ENCODE measurements around the gene DHRS7B.
A peak's percentile ranks its signal among the peaks of the same experiment; 100 is the strongest.
"Not testable (repeated sequence)": the region's sequence is repeated elsewhere in the genome, so short reads cannot be mapped to it uniquely, and the experiment has no call there.

DHRS7B gene

DNA sequence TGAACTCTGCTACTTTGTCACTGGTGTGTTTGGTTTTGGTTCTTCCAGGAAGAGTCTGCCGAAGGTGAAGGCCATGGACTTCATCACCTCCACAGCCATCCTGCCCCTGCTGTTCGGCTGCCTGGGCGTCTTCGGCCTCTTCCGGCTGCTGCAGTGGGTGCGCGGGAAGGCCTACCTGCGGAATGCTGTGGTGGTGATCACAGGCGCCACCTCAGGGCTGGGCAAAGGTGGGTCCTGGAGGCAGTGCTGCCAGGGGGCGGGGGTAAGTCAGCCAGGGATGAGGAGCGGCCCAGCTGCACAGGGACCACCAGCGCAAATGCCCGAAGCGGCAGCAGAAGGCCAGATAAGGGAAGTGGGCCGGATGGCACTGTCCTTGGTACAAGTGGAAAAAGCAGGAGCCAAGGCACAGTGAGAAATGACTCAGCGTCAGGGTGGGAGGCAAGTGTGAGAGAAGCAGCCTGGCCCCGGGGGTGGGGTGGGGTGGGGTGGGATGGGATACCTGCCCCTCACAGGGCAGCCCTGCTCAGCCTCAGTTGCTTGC is 45.3 kb downstream of the DHRS7B start:
- no peak overlapping the region for H3K4me3 ChIP-seq
- H3K27ac ChIP-seq = peak overlapping the region in 3 of 21 experiments; percentile 11 to 51 (median 34)

DNA sequence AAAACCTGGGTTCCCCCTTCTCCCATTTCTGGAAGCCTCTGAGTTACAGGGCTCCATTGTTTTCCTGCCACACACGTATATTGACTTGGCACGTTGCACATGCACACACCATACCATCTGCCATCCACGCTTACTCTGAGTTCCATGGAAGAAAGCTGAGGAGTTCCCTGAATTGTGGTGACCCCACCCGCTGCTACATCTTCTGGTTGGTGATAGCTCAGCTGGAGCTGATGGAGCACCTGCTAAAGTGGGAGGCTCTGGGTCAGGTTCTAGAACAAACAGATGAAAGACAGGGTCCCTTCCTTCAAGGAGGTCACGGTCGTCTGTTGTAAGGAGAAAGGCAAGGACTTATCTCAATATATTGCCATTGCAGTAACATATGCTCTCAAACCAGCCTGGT is 46.1 kb downstream of the DHRS7B start:
- no peak overlapping the region for H3K4me3 ChIP-seq
- no peak overlapping the region for H3K27ac ChIP-seq

DNA sequence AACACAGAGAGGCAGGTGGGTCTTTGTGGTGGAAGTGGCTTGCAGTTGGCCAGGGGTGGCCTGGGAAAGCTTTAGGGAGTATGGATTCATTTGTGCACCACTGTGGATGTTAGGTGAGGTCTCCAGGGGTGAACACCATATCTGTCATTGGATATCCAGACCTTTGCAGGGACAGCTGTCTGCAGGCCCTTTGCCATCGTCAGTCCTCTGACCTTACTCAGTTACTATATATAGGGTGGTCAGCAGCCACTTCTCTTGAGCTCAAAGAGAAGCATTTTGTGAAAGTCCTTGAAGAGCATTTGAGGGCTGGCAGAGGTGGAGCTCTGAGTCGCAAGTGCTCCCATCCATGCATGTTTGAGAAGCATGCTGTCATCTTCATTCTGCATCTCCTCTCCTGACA is 46.8 kb downstream of the DHRS7B start:
- Histone ChIP-seq H3K27ac (no peak overlapping the region), H3K4me3 (no peak overlapping the region)

DNA sequence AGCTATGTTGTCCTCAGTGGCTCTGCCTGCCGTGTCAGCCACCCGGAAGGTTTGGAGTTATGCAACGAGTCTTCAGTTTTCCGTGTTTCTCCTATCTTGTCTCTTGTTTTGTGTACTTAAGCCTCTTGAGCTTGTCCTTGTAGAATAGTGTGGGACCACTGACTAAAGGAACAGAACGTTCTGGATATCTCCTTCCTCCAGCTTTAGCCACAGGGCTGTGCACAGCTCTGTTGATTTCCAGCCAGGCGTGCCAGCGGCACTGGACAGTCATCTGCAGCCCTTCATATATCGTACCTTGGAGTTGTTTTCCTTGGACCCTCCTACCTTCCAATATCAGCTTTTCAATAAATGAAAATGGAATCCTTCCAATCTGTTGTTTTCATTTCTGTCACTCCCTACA is 47.4 kb downstream of the DHRS7B start:
- no peak overlapping the region for H3K27ac ChIP-seq
- no peak overlapping the region for H3K4me3 ChIP-seq

DNA sequence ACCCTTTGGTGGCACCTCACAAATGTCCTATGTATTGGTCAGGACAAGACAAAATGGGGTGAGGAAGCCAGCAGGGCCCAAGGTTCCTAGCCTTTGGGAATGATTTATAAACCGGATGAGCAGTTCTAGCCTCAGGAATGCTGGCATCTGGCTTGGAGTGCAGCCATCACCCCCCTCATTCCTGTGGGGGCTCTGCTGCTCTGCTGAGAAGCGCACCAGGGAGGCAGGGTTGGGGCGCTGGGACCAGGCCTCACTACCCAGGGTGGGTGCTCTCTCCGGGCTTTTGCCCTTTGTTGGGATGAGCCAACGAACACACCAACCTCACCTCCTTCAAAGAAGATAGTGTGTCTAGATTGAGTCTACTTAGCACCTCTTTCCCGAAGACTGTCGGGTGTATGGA is 47.9 kb downstream of the DHRS7B start:
- H3K27ac ChIP-seq = peak overlapping the region in 1 of 21 experiments; percentile 35

DNA sequence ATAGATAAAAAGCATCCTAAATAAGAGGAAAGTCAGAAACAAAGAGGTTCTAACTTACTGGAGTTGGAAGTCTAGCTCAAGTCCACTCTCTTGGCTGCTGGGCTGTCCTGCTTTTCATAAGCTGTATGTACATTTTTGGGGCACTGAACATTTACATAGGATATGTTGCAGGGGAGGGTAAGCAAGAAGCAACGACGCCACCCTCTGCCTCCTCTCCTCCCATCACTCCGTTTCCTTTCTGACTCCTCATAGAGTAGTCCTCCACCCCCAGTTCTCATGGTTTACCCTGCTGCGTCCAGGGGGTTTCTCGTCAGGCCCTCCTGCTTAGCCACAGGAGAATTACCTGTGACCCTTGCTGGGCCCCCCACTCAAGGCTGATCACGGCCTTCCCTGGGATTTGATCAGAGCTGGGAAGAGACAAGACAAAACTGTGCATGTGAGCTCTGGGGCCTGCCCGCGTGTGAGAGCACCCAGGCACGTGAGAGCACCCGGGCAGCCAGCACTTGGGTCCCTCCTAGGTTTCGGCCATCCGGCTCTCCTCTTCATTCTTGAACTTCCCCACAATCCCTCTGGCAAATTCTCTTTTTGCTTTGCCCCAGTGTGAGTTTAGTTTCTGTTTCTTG is 50.1 kb downstream of the DHRS7B start:
- no peak overlapping the region for H3K4me3 ChIP-seq
- H3K27ac ChIP-seq = no peak overlapping the region

More for the DNA sequence above, 47.9 kb downstream of the DHRS7B start:
- H3K4me3 ChIP-seq = no peak overlapping the region

GRCh38 chr17:21177401-21177800 is 50.6 kb downstream of the DHRS7B start:
- H3K27ac ChIP-seq = no peak overlapping the region
- H3K4me3 ChIP-seq = no peak overlapping the region

DNA sequence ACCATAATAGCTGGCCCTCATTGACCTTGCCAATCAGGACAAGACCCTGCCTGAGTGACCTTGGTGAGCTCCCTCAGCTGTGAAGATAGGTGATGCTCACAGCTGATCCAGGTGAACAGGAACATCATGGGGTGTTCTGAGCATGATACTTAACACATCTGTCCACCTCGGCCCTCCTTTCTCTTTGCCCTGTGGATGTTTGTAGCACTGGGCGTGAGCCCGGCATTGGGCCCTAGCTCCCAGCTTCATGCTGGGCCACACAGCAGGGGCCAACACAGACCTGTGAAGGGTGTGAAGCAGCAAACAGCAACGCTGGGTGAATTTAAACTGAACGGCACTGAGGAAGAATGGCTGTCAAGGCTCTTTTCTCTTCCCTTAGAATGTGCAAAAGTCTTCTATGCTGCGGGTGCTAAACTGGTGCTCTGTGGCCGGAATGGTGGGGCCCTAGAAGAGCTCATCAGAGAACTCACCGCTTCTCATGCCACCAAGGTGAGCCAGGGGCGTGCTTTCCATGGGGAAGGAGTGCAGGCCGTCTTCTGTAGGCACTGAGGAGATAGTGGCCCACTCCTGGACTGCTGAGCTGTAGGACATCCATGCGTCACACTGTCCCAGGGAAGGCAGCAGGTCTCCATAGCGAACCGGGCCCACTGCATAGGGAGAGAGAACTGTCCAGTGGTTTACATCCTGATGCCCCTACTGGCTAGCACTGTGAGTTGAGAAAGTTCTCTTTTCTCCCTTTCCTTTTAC is 51.3 kb downstream of the DHRS7B start:
- H3K27ac ChIP-seq = no peak overlapping the region
- no peak overlapping the region for H3K4me3 ChIP-seq

DNA sequence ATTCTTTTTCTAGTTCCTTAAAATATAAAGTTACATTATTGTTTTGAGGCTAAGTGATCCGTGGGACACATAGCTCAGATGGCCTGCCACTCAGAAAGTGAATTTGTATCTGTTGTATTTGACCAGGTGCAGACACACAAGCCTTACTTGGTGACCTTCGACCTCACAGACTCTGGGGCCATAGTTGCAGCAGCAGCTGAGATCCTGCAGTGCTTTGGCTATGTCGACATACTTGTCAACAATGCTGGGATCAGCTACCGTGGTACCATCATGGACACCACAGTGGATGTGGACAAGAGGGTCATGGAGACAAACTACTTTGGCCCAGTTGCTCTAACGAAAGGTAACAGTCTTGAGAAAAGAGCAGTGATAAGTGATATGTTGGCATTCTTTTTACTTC is 56.7 kb downstream of the DHRS7B start:
- H3K4me3 ChIP-seq = no peak overlapping the region
- no peak overlapping the region for H3K27ac ChIP-seq

GRCh38 chr17:21184570-21184969 is 57.8 kb downstream of the DHRS7B start:
- Histone ChIP-seq H3K27ac (no peak overlapping the region), H3K4me3 (no peak overlapping the region)

DNA sequence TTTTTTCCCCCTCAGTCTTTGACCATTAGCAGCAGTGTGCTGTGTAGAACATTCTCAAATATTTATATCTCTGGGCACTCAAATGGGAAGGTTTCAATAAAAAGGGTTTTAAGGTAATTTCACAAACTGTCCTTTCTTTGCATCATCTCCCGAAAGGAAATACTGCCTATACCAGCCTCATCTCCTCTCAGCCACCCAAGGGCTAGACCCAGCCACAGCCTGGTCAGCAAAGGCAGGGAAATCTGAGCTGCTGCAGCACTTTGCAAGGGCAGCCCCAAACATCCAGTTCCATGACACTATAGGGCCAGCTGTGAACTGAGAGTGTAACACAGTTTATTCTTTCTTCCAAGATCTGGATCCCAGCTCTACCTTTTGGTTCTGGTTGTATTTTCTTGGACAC is 58.3 kb downstream of the DHRS7B start:
- no peak overlapping the region for H3K4me3 ChIP-seq
- H3K27ac ChIP-seq = no peak overlapping the region

DNA sequence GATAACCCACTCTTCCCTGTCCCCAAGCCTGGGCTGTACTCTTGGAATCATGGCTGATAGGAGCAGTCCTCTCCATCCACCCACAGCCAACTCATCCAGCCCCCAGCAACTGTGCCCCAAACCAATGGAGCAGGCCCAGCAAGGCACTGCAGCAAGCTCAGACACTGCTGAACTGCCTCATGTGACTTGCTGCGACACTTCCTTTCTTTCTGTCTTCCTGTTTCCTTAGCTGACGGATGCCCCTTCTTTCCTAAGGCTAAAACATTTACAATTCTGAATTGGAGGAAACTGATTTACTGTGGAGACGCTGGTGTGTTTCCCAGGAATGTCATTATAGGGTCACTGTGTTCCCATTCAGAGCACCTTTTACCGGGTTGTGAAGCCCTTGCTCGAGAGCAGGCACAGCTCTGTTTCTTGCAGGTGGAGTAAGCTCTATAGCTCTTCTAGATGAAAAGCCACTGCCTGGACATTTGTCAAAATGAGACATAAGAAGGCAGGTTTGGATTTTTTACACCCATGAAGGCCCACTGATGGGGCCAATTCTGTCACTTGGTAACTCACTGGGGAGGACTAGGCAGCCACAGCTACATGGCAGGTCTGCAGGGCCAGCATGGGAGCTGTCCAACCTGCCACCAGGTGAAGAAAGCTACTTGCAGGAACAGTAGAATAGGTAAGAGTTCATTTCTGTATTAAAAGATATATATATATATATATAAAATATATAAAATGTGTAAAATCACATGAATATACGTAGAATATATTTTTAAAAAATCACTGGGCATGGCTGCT is 59.8 kb downstream of the DHRS7B start:
- H3K27ac ChIP-seq = peak overlapping the region in 8 of 21 experiments; percentile 20 to 66 (median 48)
- H3K4me3 ChIP-seq = no peak overlapping the region

- Histone ChIP-seq H3K4me3 (no peak overlapping the region), H3K27ac (no peak overlapping the region)
These were observed 62.6 kb downstream of the DHRS7B start for GRCh38 chr17:21189361-21189760.

DNA sequence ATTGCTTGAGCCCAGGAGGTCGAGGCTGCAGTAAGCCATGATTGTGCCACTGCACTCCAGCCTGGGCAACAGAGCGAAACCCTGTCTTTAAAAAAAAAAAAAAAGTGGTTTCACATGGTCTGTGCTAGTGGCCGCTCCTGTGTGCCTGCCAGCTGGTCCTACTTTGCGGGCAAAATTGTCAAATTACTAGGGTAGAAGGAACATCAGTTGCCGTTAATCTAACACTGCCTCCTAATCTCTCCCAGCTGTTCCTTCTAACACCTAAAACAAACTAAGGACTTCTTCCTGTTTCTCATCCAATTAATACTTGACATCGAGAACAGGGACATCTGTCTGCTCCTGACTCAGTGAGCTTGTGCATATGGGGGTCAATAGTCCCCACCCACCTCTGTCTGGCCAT is 63.3 kb downstream of the DHRS7B start:
- Histone ChIP-seq H3K27ac (no peak overlapping the region), H3K4me3 (no peak overlapping the region)

DNA sequence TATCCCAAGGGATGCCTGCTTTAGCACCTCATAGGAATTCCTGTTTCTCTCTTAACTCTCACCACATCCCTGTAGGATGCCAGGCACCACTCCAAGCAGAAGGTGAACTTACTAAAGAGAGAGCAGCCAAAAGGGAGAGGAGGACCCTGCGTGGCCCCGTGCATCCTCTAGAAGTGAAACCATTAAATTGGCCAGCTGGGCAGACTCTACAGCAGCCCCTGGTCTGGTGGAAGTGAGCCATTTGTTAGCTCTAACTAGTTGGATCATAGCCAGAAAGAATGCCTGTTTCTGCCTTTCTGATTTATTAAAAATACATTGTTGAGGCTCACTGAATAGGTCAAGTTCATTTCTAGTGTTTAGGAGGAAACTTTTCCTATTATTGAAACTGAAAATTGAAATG is 64.9 kb downstream of the DHRS7B start:
- Histone ChIP-seq H3K27ac (no peak overlapping the region), H3K4me3 (no peak overlapping the region)

GRCh38 chr17:21192414-21192813 is 65.7 kb downstream of the DHRS7B start:
- not testable (repeated sequence) for H3K27ac ChIP-seq, H3K4me3 ChIP-seq

DNA sequence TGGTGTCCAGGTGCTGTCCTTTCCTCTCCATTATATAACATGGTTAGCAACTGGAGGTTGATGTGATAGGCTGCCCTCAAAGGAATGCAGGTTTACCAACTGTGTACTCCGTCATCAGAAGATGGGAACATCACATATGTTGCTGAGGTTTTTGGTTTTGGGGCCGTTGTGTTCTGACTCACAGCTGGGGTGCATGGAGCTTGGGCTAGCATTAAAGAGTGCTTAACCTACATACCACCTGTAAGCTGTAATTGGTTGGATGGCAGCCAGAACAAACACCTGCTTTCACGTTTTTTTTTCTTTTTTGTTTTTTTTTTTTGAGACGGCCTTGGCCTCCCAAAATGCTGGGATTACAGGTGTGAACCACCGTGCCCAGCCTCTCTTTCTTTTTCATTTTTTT is 66.3 kb downstream of the DHRS7B start:
- Histone ChIP-seq H3K4me3 (no peak overlapping the region), H3K27ac (no peak overlapping the region)

GRCh38 chr17:21194226-21194625 is 67.5 kb downstream of the DHRS7B start:
- Histone ChIP-seq H3K27ac (peak overlapping the region in 12 of 21 experiments; percentile 5 to 73 (median 43)), H3K4me3 (no peak overlapping the region)

GRCh38 chr17:21194703-21195102 is 67.9 kb downstream of the DHRS7B start:
- Histone ChIP-seq H3K27ac (peak overlapping the region in 14 of 21 experiments; percentile 5 to 73 (median 48)), H3K4me3 (no peak overlapping the region)

GRCh38 chr17:21196126-21196525 is 69.4 kb downstream of the DHRS7B start:
- Histone ChIP-seq H3K27ac (peak overlapping the region in 12 of 21 experiments; percentile 4 to 71 (median 58)), H3K4me3 (no peak overlapping the region)

Measured in skin epidermis (tissue), 12 donors.